Measurements from ENCODE around the gene RPP21. TPM values are rescaled to one million over a fixed set of nuclear protein-coding genes. Genes with fewer than 3 reads are reported as not detected.

RPP21 gene
- polyA plus RNA-seq, 1 donor from 2014 or later = 109 TPM

DNA sequence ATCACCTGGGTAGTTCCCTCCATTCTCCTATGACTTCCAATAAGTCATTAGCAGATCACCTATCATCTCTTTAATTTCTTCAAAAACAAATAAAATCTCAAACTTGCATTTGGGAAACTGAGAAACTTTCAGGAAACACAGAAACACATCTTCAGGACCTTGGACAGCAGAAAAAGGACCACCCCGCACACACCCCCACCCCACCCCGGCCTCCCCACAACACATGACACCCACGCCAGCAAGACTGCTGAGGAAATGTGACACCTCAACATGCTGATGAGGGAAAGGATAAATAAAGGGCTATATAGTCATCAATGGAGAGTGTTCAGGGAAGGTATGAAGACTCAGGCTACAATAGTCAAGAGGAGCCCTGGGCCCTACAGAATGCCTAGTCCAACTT, 33.9 kb upstream of the RPP21 start (continued):
- TF ChIP-seq, protein P1, sequence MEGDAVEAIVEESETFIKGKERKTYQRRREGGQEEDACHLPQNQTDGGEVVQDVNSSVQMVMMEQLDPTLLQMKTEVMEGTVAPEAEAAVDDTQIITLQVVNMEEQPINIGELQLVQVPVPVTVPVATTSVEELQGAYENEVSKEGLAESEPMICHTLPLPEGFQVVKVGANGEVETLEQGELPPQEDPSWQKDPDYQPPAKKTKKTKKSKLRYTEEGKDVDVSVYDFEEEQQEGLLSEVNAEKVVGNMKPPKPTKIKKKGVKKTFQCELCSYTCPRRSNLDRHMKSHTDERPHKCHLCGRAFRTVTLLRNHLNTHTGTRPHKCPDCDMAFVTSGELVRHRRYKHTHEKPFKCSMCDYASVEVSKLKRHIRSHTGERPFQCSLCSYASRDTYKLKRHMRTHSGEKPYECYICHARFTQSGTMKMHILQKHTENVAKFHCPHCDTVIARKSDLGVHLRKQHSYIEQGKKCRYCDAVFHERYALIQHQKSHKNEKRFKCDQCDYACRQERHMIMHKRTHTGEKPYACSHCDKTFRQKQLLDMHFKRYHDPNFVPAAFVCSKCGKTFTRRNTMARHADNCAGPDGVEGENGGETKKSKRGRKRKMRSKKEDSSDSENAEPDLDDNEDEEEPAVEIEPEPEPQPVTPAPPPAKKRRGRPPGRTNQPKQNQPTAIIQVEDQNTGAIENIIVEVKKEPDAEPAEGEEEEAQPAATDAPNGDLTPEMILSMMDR (IDR thresholded peaks at IDR 0.05; ENCODE audit: poor library complexity, severe bottlenecking) = no peak
- TF ChIP-seq TAF1 (IDR thresholded peaks at IDR 0.05; ENCODE audit: low read depth) = no peak
- TF ChIP-seq RAD21 (conservative IDR thresholded peaks at IDR 0.05) = no peak

GRCh38 chr6:30311671-30312070, 33.3 kb upstream of the RPP21 start:
- Histone ChIP-seq H3K9me3 (ENCODE audit: low read length) (no peaks in the 10 kb centered on the region), H3F3A (ENCODE audit: insufficient read depth, low read length, poor library complexity, severe bottlenecking) (no peaks in the 10 kb centered on the region), H3K9ac (ENCODE audit: low read length) (no peak overlapping the region), H3K4me3 (ENCODE audit: low read length) (no peak overlapping the region), H2AFZ (ENCODE audit: low read depth, low read length) (no peak overlapping the region), H3K4me2 (ENCODE audit: low read length) (no peak overlapping the region), H3K79me2 (replicated peaks; ENCODE audit: insufficient read depth, low read length) (peaks cover 57% of the 10 kb centered on the region), H4K20me1 (ENCODE audit: insufficient read depth) (no peaks in the 10 kb centered on the region), H3K9me2 (ENCODE audit: insufficient read depth, low read length) (no peaks in the 10 kb centered on the region), H3K36me3 (ENCODE audit: insufficient read depth, low read length) (no peaks in the 10 kb centered on the region), H3K27me3 (ENCODE audit: insufficient read depth, low read depth, low read length) (no peaks in the 10 kb centered on the region), H3K27ac (ENCODE audit: low read length) (no peak overlapping the region)
- TF ChIP-seq REST (IDR thresholded peaks at IDR 0.05; ENCODE audit: borderline replicate concordance) (no peak), TAF1 (IDR thresholded peaks at IDR 0.05; ENCODE audit: low read depth) (no peak), SMC3 (conservative IDR thresholded peaks at IDR 0.05; ENCODE audit: poor library complexity) (no peak), RAD21 (conservative IDR thresholded peaks at IDR 0.05) (no peak), POLR2AphosphoS5 (IDR thresholded peaks at IDR 0.05) (no peak), MXI1 (conservative IDR thresholded peaks at IDR 0.05; ENCODE audit: poor library complexity, severe bottlenecking) (no peak), EP300 (conservative IDR thresholded peaks at IDR 0.05; ENCODE audit: poor library complexity, severe bottlenecking) (no peak), EZH2 (IDR thresholded peaks at IDR 0.05; ENCODE audit: borderline replicate concordance, insufficient read depth, low read length, poor library complexity, severe bottlenecking) (no peak)
- TF ChIP-seq, protein P1 (IDR thresholded peaks at IDR 0.05; ENCODE audit: poor library complexity, severe bottlenecking) = no peak

GRCh38 chr6:30312266-30312665, 32.7 kb upstream of the RPP21 start:
- Histone ChIP-seq H3K4me2 (ENCODE audit: low read length) (no peak overlapping the region), H4K20me1 (ENCODE audit: insufficient read depth) (no peaks in the 10 kb centered on the region), H3K4me3 (ENCODE audit: low read length) (no peak overlapping the region), H3K79me2 (replicated peaks; ENCODE audit: insufficient read depth, low read length) (peaks cover 60% of the 10 kb centered on the region), H2AFZ (ENCODE audit: low read depth, low read length) (no peak overlapping the region), H3K27ac (ENCODE audit: low read length) (no peak overlapping the region), H3K27me3 (ENCODE audit: insufficient read depth, low read depth, low read length) (no peaks in the 10 kb centered on the region), H3K9me3 (ENCODE audit: low read length) (no peaks in the 10 kb centered on the region), H3K9me2 (ENCODE audit: insufficient read depth, low read length) (no peaks in the 10 kb centered on the region), H3K9ac (ENCODE audit: low read length) (no peak overlapping the region), H3F3A (ENCODE audit: insufficient read depth, low read length, poor library complexity, severe bottlenecking) (no peaks in the 10 kb centered on the region), H3K36me3 (ENCODE audit: insufficient read depth, low read length) (no peaks in the 10 kb centered on the region)
- TF ChIP-seq EZH2 (IDR thresholded peaks at IDR 0.05; ENCODE audit: borderline replicate concordance, insufficient read depth, low read length, poor library complexity, severe bottlenecking) = no peak
- TF ChIP-seq, protein P1 (IDR thresholded peaks at IDR 0.05; ENCODE audit: poor library complexity, severe bottlenecking) = no peak
- TF ChIP-seq RAD21 (conservative IDR thresholded peaks at IDR 0.05) = no peak
- no peak for TF ChIP-seq SMC3 (conservative IDR thresholded peaks at IDR 0.05; ENCODE audit: poor library complexity)
- no peak for TF ChIP-seq EP300 (conservative IDR thresholded peaks at IDR 0.05; ENCODE audit: poor library complexity, severe bottlenecking)
- TF ChIP-seq REST (IDR thresholded peaks at IDR 0.05; ENCODE audit: borderline replicate concordance) = no peak
- no peak for TF ChIP-seq POLR2AphosphoS5 (IDR thresholded peaks at IDR 0.05)
- TF ChIP-seq MXI1 (conservative IDR thresholded peaks at IDR 0.05; ENCODE audit: poor library complexity, severe bottlenecking) = no peak
- no peak for TF ChIP-seq TAF1 (IDR thresholded peaks at IDR 0.05; ENCODE audit: low read depth)
